ENCODE data around the gene HSBP1. TPM values are rescaled to one million over a fixed set of nuclear protein-coding genes. Genes with fewer than 3 reads are reported as not detected.

The HSBP1 gene
- total RNA-seq = 16.1 and 25.5 TPM in 2 replicates
- polyA plus RNA-seq (2012) = 179 TPM

- peak; percentile 95 for DNase-seq (ENCODE audit: low read depth)
These were observed at the start of gene HSBP1 for GRCh38 chr16:83807710-83808572. Gene HSBP1 (plus strand): TSS chr16:83807978. CDS start chr16:83808077, 99 bp downstream.

GRCh38 chr16:83762141-83762991 lies 45.4 kb upstream of the HSBP1 start:
- DNase-seq (ENCODE audit: low read depth) = no peak

- DNase-seq (ENCODE audit: low read depth) = no peak
These were observed 44.8 kb upstream of the HSBP1 start for GRCh38 chr16:83762992-83763358.

- peak; percentile 4 for DNase-seq (ENCODE audit: low read depth)
These were observed 38.8 kb upstream of the HSBP1 start for GRCh38 chr16:83768986-83769385.

- no peak for DNase-seq (ENCODE audit: low read depth)
These were observed 38.3 kb upstream of the HSBP1 start for GRCh38 chr16:83769397-83770008.

- peak; percentile 15 for DNase-seq (ENCODE audit: low read depth)
These were observed 36.4 kb upstream of the HSBP1 start for GRCh38 chr16:83771306-83771942.

- DNase-seq (ENCODE audit: low read depth) = peak; percentile 6
These were observed 35.0 kb upstream of the HSBP1 start for GRCh38 chr16:83772806-83773205.

- DNase-seq (ENCODE audit: low read depth) = no peak
These were observed 33.7 kb upstream of the HSBP1 start for GRCh38 chr16:83774066-83774465.

GRCh38 chr16:83776944-83777343 lies 30.8 kb upstream of the HSBP1 start:
- no peak for DNase-seq (ENCODE audit: low read depth)

GRCh38 chr16:83779886-83780285 lies 27.9 kb upstream of the HSBP1 start:
- DNase-seq (ENCODE audit: low read depth) = peak; percentile 3

GRCh38 chr16:83785455-83785854 lies 22.3 kb upstream of the HSBP1 start:
- DNase-seq (ENCODE audit: low read depth) = no peak

- DNase-seq (ENCODE audit: low read depth) = no peak
These were observed 18.0 kb upstream of the HSBP1 start for GRCh38 chr16:83789642-83790401.

GRCh38 chr16:83791916-83792315 lies 15.9 kb upstream of the HSBP1 start:
- DNase-seq (ENCODE audit: low read depth) = no peak

- no peak for DNase-seq (ENCODE audit: low read depth)
These were observed 15.4 kb upstream of the HSBP1 start for GRCh38 chr16:83792391-83792790.

- peak; percentile 9 for DNase-seq (ENCODE audit: low read depth)
These were observed 14.6 kb upstream of the HSBP1 start for GRCh38 chr16:83793179-83793578.

- DNase-seq (ENCODE audit: low read depth) = no peak
These were observed 12.8 kb upstream of the HSBP1 start for GRCh38 chr16:83794860-83795554.

GRCh38 chr16:83797013-83797412 lies 10.8 kb upstream of the HSBP1 start:
- no peak for DNase-seq (ENCODE audit: low read depth)

GRCh38 chr16:83799336-83799735 lies 8.4 kb upstream of the HSBP1 start:
- DNase-seq (ENCODE audit: low read depth) = no peak

GRCh38 chr16:83802135-83802534 lies 5.6 kb upstream of the HSBP1 start:
- peak; percentile 55 for DNase-seq (ENCODE audit: low read depth)
